NT2/D1 (cell line): ENCODE measurements around the gene CORIN.
"Not testable (repeated sequence)": the region's sequence is repeated elsewhere in the genome, so short reads cannot be mapped to it uniquely, and the experiment has no call there.

Source experiments
- SUZ12 ChIP-seq: IDR thresholded peaks from 2 replicates; pipeline ENCODE4 v1.6.1; 2011; ENCODE audit not compliant: insufficient read length, insufficient read depth; ENCODE audit errors: extremely low read depth
- ZNF274 ChIP-seq: IDR thresholded peaks from 2 replicates; pipeline ENCODE4 v1.6.1; 2011; ENCODE audit warnings: mild to moderate bottlenecking, low read depth, low read length

- not testable (repeated sequence) for TF ChIP-seq ZNF274, SUZ12
Measured at GRCh38 chr4:47550357-47550756, 287.5 kb downstream of the CORIN start.
